Islet precursor cell (in vitro differentiated cells): ENCODE data around the gene KAT6B.
"Not testable (repeated sequence)": the region's sequence is repeated elsewhere in the genome, so short reads cannot be mapped to it uniquely, and the experiment has no call there.

ENCODE experiments used
- DNase-seq: peaks from one replicate; pipeline ENCODE4 v3.0.0-alpha.2; 2018

KAT6B gene

GRCh38 chr10:74863551-74863950 lies 37.2 kb downstream of the KAT6B start:
- no peak for DNase-seq

- DNase-seq: no peak
Measured at GRCh38 chr10:74867351-74867750, 41.0 kb downstream of the KAT6B start.

- no peak for DNase-seq
Measured at GRCh38 chr10:74868392-74868977, 42.1 kb downstream of the KAT6B start.

GRCh38 chr10:74869635-74870034 lies 43.2 kb downstream of the KAT6B start:
- DNase-seq: no peak

- DNase-seq: no peak
Measured at GRCh38 chr10:74870191-74870590, 43.8 kb downstream of the KAT6B start.

DNA sequence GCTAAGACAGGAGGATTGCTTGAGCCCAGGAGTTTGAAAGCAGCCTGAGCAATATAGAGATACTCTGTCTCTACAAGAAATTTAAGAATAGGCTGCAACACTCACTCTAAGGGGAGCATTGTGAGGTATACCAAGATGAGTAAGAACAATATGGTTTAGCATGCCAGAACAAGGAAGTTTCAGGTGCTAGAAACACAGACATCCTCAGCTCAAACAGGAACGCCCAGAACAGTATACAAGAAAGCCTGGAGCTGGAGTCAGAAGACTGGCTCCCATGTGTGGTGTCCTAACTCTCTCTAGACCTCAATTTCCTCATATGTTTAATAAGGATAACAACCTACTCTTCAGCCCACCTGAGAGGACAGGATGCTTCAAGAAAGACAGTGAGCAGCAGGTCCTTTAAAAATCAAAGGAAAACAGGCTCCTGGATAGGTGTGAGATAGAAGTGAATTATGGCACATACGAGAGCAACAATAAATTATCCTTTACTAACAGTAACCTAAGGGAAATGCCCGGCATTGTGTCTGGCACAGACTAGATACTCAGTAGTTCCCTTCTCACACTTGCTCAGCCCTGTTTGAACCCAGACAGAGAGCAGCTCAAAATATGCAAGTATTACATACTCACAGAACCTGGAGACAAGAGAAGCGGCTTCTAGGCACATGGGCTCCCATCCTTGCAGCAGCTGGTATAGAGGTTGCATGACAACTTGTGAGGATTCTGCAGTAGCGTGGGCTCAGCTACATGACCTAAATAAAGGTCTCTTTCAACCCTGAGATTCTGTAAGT lies 45.4 kb downstream of the KAT6B start:
- no peak for DNase-seq

DNA sequence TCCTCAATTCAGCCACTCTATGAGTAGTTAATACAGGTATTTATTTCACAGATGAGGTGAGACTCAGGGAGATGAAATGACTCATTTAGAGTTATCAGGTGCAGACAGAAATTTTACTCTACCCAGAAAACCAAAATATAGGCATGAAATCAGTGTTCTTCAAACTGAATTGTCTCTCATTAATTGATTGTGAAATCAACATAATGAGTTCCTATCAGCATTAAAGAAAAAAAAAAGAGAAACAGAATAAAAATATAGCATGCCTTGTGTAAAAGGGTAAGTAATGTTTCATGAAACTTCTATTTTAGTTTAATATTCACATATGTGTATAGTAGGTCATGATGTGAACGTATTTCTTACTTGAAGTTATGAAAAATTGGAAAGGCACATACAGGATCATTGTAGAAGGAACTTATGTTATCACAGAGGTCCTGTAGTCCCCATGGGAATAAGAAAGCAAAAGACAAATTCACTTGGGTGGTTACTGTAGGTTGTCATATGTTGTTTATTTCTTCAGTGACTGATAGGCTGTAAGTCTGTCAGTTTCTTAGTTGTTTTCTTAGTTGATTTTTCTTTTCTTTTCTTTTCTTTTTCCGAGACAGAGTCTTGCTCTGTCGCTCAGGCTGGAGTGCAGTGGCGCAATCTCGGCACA lies 47.5 kb downstream of the KAT6B start:
- no peak for DNase-seq

DNA sequence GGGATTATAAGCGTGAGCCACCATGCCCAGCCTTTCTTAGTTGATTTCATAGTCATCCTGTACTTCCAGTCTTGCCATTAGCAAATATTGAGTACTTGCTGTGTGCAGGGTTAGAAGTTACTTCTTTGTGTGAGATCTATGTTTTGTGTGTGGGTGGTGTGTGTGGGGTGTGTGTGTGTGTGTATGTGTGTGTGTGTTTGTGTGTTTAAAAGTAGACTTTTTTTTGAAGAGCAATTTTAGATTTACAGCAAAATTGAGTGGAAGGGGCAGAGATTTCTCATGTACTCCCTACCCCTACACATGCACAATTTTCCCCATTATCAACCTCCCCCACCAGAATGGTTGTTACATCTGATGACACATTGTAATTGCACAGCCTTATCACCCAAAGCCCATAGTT lies 48.2 kb downstream of the KAT6B start:
- DNase-seq: no peak

DNA sequence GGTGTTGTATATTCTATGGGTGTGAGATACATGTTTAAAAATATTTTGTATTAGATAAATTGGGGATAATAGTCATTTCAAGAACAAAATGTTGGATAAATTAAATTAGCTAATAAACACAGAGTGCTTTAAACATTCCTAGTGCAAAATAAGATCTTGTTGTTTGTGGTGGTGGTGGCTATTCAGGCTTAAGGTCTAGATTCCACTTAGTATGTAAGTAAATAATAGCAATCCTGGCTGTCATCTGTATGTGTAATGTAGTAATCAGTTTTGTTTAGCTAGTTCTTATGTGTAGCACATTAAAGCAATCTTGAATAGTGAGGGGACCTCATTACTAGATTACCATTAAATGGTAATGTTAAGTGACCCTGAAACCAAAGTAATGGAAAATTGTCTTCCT lies 48.7 kb downstream of the KAT6B start:
- DNase-seq: no peak

GRCh38 chr10:74875966-74876365 lies 49.6 kb downstream of the KAT6B start:
- no peak for DNase-seq

- not testable (repeated sequence) for DNase-seq
Measured at GRCh38 chr10:74877054-74877453, 50.7 kb downstream of the KAT6B start.

GRCh38 chr10:74877898-74878297 lies 51.5 kb downstream of the KAT6B start:
- no peak for DNase-seq

GRCh38 chr10:74880041-74880440 lies 53.6 kb downstream of the KAT6B start:
- DNase-seq: no peak

DNA sequence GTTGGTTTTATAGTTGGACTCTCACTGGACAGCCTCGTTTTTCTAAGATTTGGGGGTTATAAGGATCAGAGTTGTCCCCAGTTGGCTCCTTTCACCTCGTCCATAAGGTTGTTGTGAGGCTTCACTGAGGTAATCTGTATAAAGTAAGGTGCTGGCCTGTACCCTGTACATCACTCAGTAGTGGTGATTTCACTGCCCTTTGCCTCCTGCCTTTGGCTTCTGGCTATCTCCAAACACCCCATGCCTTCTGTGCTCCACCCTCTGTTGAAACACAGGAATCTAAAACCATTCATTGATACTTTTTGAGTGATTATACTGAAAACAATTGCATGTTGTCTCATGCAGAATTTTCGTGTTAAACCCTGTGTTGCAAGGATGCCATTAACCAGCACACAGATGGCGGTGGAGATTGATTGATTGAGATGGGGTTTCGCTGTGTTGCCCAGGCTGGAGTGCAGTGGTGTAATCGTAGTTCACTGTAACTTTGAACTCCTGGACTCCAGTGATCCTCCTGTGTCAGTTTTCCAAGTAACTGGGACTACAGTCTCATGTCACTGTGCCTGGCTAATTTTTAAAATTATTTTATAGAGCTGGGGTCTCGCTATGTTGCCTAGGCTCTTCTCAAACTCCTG lies 55.0 kb downstream of the KAT6B start:
- DNase-seq: no peak

DNA sequence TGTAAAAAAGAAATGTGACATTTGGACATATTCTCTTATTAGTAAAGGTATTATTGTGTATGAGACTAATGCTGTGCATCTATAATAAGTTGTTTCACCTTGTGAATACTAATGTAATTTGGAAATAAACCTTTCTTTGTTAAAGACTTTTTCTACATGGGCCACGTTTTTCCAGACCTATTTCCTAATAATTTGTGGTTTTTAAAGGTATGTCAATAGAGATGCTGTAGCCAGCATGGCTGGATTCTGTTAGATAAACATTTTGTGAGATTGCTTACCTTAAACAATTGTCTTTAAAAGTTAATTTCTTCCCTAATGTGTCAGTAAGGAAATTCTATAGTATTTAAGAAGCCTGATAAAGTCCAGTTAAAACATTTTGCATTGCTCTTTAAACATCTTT lies 56.0 kb downstream of the KAT6B start:
- DNase-seq: no peak

DNA sequence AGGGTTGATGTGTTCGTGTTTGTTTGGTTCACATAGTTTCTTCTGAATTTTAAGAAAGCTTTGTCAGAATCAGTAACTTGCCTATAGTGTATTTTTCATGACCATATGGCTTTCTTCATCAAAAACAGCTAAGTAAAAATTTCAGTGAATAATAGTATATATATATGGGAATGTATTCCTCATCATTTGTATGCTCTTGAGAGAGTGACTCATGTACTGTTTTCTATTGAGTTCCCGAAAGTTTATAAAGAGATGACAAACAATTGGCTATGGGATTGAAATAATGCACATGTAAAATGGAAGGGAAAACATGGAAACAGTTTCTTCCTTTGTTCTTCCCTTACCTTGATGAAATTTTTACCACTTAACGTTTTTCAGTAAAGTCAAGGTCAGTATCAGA lies 56.4 kb downstream of the KAT6B start:
- DNase-seq: no peak

DNA sequence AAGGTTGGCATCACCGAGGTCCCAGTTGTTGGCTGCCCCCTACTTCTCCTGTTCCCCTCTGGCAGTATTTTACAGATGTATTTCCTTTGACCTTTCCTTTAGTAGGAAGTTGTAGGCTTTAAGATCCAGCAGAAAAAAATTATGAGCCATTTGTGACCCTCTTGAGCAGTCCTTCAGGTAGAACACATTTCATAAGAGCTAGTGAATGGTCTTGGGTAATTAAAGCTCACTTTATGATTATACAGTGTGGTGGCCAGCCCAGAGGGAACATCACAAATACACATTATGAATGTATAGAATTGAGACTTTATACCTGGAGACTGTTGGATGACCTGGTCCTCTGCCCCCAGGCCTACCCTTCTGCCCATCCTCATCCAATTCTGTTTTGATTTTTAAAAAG lies 57.0 kb downstream of the KAT6B start:
- no peak for DNase-seq

- no peak for DNase-seq
Measured at GRCh38 chr10:74887614-74888284, 61.3 kb downstream of the KAT6B start.

DNA sequence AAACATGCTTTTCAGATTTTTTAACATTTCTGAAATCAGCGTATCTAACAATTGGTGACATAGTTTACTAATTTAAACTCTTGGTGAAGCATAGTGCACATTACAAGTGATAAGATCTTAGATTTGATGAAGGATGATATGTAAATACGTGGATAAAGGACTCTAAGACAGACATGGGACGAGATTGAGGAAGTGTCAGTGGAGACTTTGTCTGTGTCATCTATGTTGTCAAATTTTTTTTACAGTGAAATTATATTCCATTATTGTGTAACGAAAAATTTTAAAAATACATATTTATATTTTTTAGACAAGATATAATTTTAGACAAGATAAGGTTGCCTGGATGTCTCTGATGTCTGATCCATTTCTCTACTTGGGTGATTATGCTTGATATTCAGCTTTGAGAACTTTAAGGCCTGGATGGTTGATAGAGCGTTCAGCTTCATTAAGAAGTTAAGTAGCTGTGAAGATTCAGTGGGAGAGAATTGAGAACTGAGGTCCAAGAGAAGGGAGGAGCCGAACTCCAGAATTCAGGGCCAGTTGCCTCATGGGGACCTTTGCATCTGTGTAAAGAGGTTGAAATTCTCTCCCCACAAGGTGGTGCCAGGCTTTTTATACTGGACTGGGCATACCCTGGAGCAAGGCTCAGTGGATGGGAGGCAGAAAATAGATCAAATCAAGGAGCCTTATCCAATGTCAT lies 62.7 kb downstream of the KAT6B start:
- DNase-seq: no peak

- DNase-seq: no peak
Measured at GRCh38 chr10:74889662-74889998, 63.2 kb downstream of the KAT6B start.

DNA sequence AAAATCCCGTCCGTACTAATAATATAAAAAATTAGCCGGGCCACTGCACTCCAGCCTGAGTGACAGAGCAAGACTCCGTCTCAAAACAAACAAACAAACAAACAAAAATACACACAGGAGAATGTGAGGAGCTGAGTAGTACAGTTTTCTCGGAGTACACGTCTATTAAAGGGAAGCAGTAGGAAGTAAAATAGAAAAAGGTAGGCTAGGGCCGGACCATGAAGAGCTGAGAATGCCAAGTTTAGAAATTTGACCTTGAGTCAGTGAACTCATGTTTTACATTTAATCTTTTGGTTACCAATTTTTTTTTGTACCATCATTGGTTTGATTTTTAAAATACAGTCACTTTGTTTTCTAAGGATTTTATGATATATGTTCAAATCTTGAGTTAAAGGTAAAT lies 64.1 kb downstream of the KAT6B start:
- DNase-seq: no peak

DNA sequence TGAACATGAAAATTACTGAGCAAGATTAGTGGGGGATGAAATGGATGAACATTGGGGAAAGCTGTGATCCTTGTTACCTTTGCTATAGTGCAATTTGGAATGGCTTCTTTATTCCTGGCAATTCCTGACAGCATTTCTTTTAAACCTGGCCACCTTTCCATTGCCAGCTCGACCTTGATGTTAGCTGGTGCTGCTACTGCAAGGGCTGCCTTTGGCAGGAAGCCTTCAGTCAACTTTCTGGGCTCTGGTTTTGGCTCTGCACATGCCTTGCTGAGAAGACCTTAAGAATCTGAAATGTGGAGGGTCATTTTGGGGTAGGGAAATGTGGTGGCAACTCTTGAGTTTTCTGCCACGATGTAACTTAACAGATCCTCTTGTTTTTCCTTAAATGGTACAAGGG lies 64.7 kb downstream of the KAT6B start:
- no peak for DNase-seq

GRCh38 chr10:74892839-74893238 lies 66.4 kb downstream of the KAT6B start:
- no peak for DNase-seq
